H1 (cell line): ENCODE measurements around the gene TAGLN2. TPM values are rescaled to one million over a fixed set of nuclear protein-coding genes. Genes with fewer than 3 reads are reported as not detected.

Experiments
- CTCF ChIA-PET: fragments of 300-600 bp; sonication (Branson Sonifier 250); formaldehyde crosslinking; loops from one replicate; lab custom pipeline; 2021; ENCODE audit not compliant: partially characterized antibody; lab: Charles Lee
- POLR2A ChIA-PET: fragments of 300-600 bp; sonication (Branson Sonifier 250); formaldehyde crosslinking; loops from one replicate; lab custom pipeline; 2021; ENCODE audit warnings: inconsistent platforms; ENCODE audit not compliant: partially characterized antibody; lab: Charles Lee
- DNase-seq, 2 experiments: peaks; one replicate each; pipeline versions ENCODE4 v3.0.0 to v3.0.0-alpha.2; 2010 to 2022; ENCODE audit warnings: low spot score in 2 of 2, low read depth in 1 of 2, mixed read lengths in 1 of 2
- FAIRE-seq: peaks from 2 replicates; lab custom pipeline; 2011; peaks lifted over from hg19 to GRCh38; lab: Jason Lieb, UNC
- H2AFZ ChIP-seq: 2 replicates; pipeline ENCODE4 v1.8.1; 2012; ENCODE audit warnings: low read length, inconsistent platforms
- H2AK5ac ChIP-seq: 2 replicates; pipeline ENCODE4 v1.6.1; 2013; ENCODE audit warnings: low read depth, low read length
- H2BK120ac ChIP-seq: replicated peaks from 2 replicates; pipeline ENCODE3; 2013; ENCODE audit warnings: low read depth, low read length, inconsistent platforms
- H2BK12ac ChIP-seq: 2 replicates; pipeline ENCODE4 v1.6.1; 2013; ENCODE audit warnings: low read depth, low read length
- H2BK15ac ChIP-seq: 2 replicates; pipeline ENCODE4 v1.6.1; 2013; ENCODE audit warnings: low read length
- H2BK20ac ChIP-seq: 2 replicates; pipeline ENCODE4 v1.6.1; 2013; ENCODE audit warnings: low read length
- H2BK5ac ChIP-seq: 2 replicates; pipeline ENCODE4 v1.6.1; 2013; ENCODE audit warnings: low read depth, low read length
- H3K14ac ChIP-seq: 2 replicates; pipeline ENCODE4 v1.6.1; 2013; ENCODE audit warnings: inconsistent platforms; ENCODE audit not compliant: insufficient read length
- H3K18ac ChIP-seq: 2 replicates; pipeline ENCODE4 v1.6.1; 2013; ENCODE audit warnings: low read length; ENCODE audit errors: extremely low read depth
- H3K23ac ChIP-seq: 2 replicates; pipeline ENCODE4 v1.6.1; 2013; ENCODE audit warnings: inconsistent platforms; ENCODE audit not compliant: insufficient read length
- H3K23me2 ChIP-seq: 2 replicates; pipeline ENCODE4 v1.6.1; 2013; ENCODE audit warnings: low read depth, low read length
- H3K27ac ChIP-seq: 2 replicates; pipeline ENCODE4 v1.6.1; 2011; ENCODE audit warnings: low read depth, low read length, inconsistent platforms
- H3K27me3 ChIP-seq, 4 experiments: replicated peaks in 1 of 4; 1 replicate in 1 of 4; 2 replicates in 3 of 4; pipeline versions ENCODE4 v1.6.1 to v1.8.1; 2011 to 2013; ENCODE audit warnings: low read length in 3 of 4, mild to moderate bottlenecking in 3 of 4, inconsistent platforms in 2 of 4, mixed read lengths in 2 of 4, moderate library complexity in 1 of 4; ENCODE audit not compliant: control insufficient read depth in 3 of 4, insufficient read depth in 3 of 4; ENCODE audit errors: extremely low read depth in 1 of 4
- H3K36me3 ChIP-seq, 4 experiments: 2 replicates each; pipeline versions ENCODE4 v1.6.1 to v1.8.1; 2011 to 2013; ENCODE audit warnings: mild to moderate bottlenecking in 4 of 4, low read length in 3 of 4, moderate library complexity in 2 of 4, control low read depth in 1 of 4, inconsistent platforms in 1 of 4; ENCODE audit not compliant: insufficient read depth in 4 of 4, control insufficient read depth in 2 of 4
- H3K4ac ChIP-seq: replicated peaks from 2 replicates; pipeline ENCODE3; 2013; ENCODE audit warnings: low read length, low read depth, mixed read lengths, inconsistent platforms; ENCODE audit not compliant: insufficient read length
- H3K4me1 ChIP-seq, 4 experiments: replicated peaks in 1 of 4; 1 replicate in 1 of 4; 2 replicates in 3 of 4; pipeline versions ENCODE4 v1.6.1 to v1.8.1; 2011 to 2013; ENCODE audit warnings: low read length in 3 of 4, inconsistent platforms in 2 of 4, mixed read lengths in 1 of 4; ENCODE audit not compliant: insufficient read depth in 4 of 4, control insufficient read depth in 3 of 4
- H3K4me2 ChIP-seq, 2 experiments: 2 replicates each; pipeline versions ENCODE4 v1.6.1 to v1.8.1; 2011 to 2013; ENCODE audit warnings: low read depth in 2 of 2, low read length in 2 of 2, control low read depth in 1 of 2, inconsistent platforms in 1 of 2, mild to moderate bottlenecking in 1 of 2; ENCODE audit not compliant: insufficient read depth in 1 of 2
- H3K4me3 ChIP-seq, 4 experiments: fragments of 200-600, 300-600 bp in 1 of 4; sonication (generic), shearing (Covaris generic), sonication (Bioruptor Twin) in 1 of 4; 2 replicates each; pipeline versions ENCODE4 v1.5.1 to v1.8.1; 2011 to 2016; ENCODE audit warnings: low read length in 4 of 4, low read depth in 3 of 4, control low read depth in 2 of 4, inconsistent platforms in 2 of 4, mild to moderate bottlenecking in 2 of 4, mixed read lengths in 1 of 4, moderate library complexity in 1 of 4; ENCODE audit not compliant: insufficient read depth in 2 of 4; ENCODE audit errors: extremely low read depth in 1 of 4
- H3K56ac ChIP-seq: replicated peaks from 2 replicates; pipeline ENCODE3; 2013; ENCODE audit warnings: low read depth, mild to moderate bottlenecking, mixed read lengths, low read length, inconsistent platforms; ENCODE audit not compliant: insufficient read length
- H3K79me1 ChIP-seq: 2 replicates; pipeline ENCODE4 v1.6.1; 2013; ENCODE audit warnings: low read depth, low read length, control low read depth
- H3K79me2 ChIP-seq, 2 experiments: 2 replicates each; pipeline versions ENCODE4 v1.6.1 to v1.8.1; 2012 to 2013; ENCODE audit warnings: low read length in 2 of 2, mild to moderate bottlenecking in 2 of 2, inconsistent platforms in 1 of 2; ENCODE audit not compliant: insufficient read depth in 2 of 2, control insufficient read depth in 1 of 2
- H3K9ac ChIP-seq, 4 experiments: replicated peaks in 1 of 4; 1 replicate in 1 of 4; 2 replicates in 3 of 4; pipeline versions ENCODE4 v1.6.1 to v1.8.1; 2011 to 2013; ENCODE audit warnings: low read depth in 3 of 4, low read length in 3 of 4, control low read depth in 2 of 4, mild to moderate bottlenecking in 2 of 4, moderate library complexity in 2 of 4, inconsistent platforms in 1 of 4; ENCODE audit errors: extremely low read depth in 1 of 4
- H3K9me3 ChIP-seq, 2 experiments: 2 replicates each; pipeline versions ENCODE4 v1.6.1 to v1.8.1; 2012 to 2013; ENCODE audit warnings: mild to moderate bottlenecking in 2 of 2, moderate library complexity in 2 of 2, control low read depth in 1 of 2, inconsistent platforms in 1 of 2, low read depth in 1 of 2, low read length in 1 of 2, mixed read lengths in 1 of 2; ENCODE audit not compliant: insufficient read depth in 2 of 2
- H4K20me1 ChIP-seq, 2 experiments: replicated peaks in 1 of 2; 2 replicates each; pipeline versions ENCODE3 to v1.8.1; 2011 to 2013; ENCODE audit warnings: inconsistent platforms in 2 of 2, low read length in 2 of 2, mild to moderate bottlenecking in 1 of 2; ENCODE audit not compliant: insufficient read depth in 2 of 2, control insufficient read depth in 1 of 2
- H4K5ac ChIP-seq: 2 replicates; pipeline ENCODE4 v1.6.1; 2013; ENCODE audit warnings: low read length, low read depth, mixed read lengths, inconsistent platforms; ENCODE audit not compliant: insufficient read length
- H4K8ac ChIP-seq: 2 replicates; pipeline ENCODE4 v1.8.0; 2013; ENCODE audit warnings: mild to moderate bottlenecking, moderate library complexity, low read length, inconsistent platforms; ENCODE audit not compliant: insufficient read depth; ENCODE audit errors: extremely low read depth
- H4K91ac ChIP-seq: replicated peaks from 2 replicates; pipeline ENCODE3; 2013; ENCODE audit warnings: low read length, mixed read lengths, inconsistent platforms; ENCODE audit not compliant: insufficient read length
- CHD1 ChIP-seq: IDR thresholded peaks from 2 replicates; pipeline ENCODE4 v1.6.1; 2012; ENCODE audit warnings: low read depth, low read length, improper control_type of control experiment
- CHD2 ChIP-seq: IDR thresholded peaks from 2 replicates; pipeline ENCODE4 v1.6.1; 2012; ENCODE audit warnings: low read length, improper control_type of control experiment
- GABPA ChIP-seq: IDR thresholded peaks from 2 replicates; pipeline ENCODE4 v1.6.1; 2011; ENCODE audit warnings: mild to moderate bottlenecking, low read length, moderate library complexity, borderline replicate concordance; ENCODE audit not compliant: insufficient read depth
- MAX ChIP-seq: IDR thresholded peaks from 2 replicates; pipeline ENCODE4 v1.6.1; 2012; ENCODE audit warnings: inconsistent platforms
- NANOG ChIP-seq: IDR thresholded peaks from 2 replicates; pipeline ENCODE4 v1.6.1; 2011; ENCODE audit warnings: low read length, low read depth, mild to moderate bottlenecking, inconsistent platforms; ENCODE audit not compliant: insufficient read depth, poor library complexity, severe bottlenecking
- SIX5 ChIP-seq: IDR thresholded peaks from 2 replicates; pipeline ENCODE4 v1.6.1; 2011; ENCODE audit warnings: mild to moderate bottlenecking, low read depth, low read length
- WGBS, 2 experiments: shearing (Covaris generic) in 1 of 2; methylation state at CpG; one replicate each; pipeline versions ENCODE4 v1.1.6 to v1.1.7; 2013 to 2015; ENCODE audit warnings: low lambda C conversion rate in 2 of 2, mixed read lengths in 2 of 2, inconsistent platforms in 1 of 2, low coverage in 1 of 2, missing lambda C conversion rate in 1 of 2; ENCODE audit not compliant: insufficient replicate concordance in 2 of 2, insufficient coverage in 1 of 2, insufficient read length in 1 of 2; ENCODE audit errors: extremely low coverage in 1 of 2, missing lambda C conversion rate in 1 of 2; 5-methylcytosine and 5-hydroxymethylcytosine counted together
- polyA plus RNA-seq, 7 experiments: library from polyadenylated mRNA; depleted of rRNA in 3 of 7; stranded (reverse) in 5 of 7; unstranded in 2 of 7; fragments of >200 nt in 5 of 7; fragments of 200-250 nt in 2 of 7; gene quantifications; 1 replicate in 5 of 7; 2 replicates in 1 of 7; 4 replicates in 1 of 7; pipeline versions ENCODE4 v1.2.1 to v1.2.3, GENCODE V29; 2011 to 2013; ENCODE audit warnings: missing spikeins in 2 of 7, mixed read lengths in 2 of 7
- total RNA-seq: library from RNA; stranded (reverse); fragmentation: NEBNext Ultra II Directional; extraction: Animal tissue kit (Norgen Biotek cat#: 25700); gene quantifications from 2 replicates; pipeline ENCODE4 v1.2.1, GENCODE V29; 2021

The TAGLN2 gene
- total and polyA plus RNA-seq, 2 of the 8 experiments (the other 6 are each of a cell fraction or from before 2014, with no cell fraction given): 93.0 to 114 TPM

GRCh38 chr1:159949123-159949522 is 23.8 kb upstream of the TAGLN2 start:
- CTCF ChIA-PET: interaction anchor here (16.3 to 35.5 kb wide), 2 partner anchors 12 to 55 kb away, joined by 128 to 696 read pairs; no protein-coding TSS in a partner anchor
- FAIRE-seq: no peak
- TF ChIP-seq MAX (no peak), CHD2 (no peak), CHD1 (no peak), NANOG (no peak), GABPA (no peak), SIX5 (no peak)

More at GRCh38 chr1:159949123-159949522, 23.8 kb upstream of the TAGLN2 start:
- Histone ChIP-seq H4K20me1 (no peaks in the 10 kb centered on the region), H3K4me2 (no peak overlapping the region), H3K56ac (no peak overlapping the region), H2BK20ac (no peak overlapping the region), H2BK120ac (no peak overlapping the region), H3K23ac (no peak overlapping the region), H3K23me2 (peaks cover 10% of the 10 kb centered on the region; the same call in 1 of the 2 replicates), H3K14ac (no peak overlapping the region), H3K4me3 (no peak overlapping the region), H3K79me2 (peaks cover 3 to 9% of the 10 kb centered on the region in 2 experiments; a peak in 2 of 4 replicates), H2BK5ac (no peak overlapping the region), H4K5ac (no peak overlapping the region), H3K9ac (no peak overlapping the region), H4K8ac (no peak overlapping the region), H3K79me1 (peaks cover 2% of the 10 kb centered on the region; the same call in 1 of the 2 replicates), H2AFZ (no peak overlapping the region), H2BK15ac (no peak overlapping the region), H3K4me1 (peaks cover 7 to 13% (median 10%) of the 10 kb centered on the region in 4 experiments), H3K27ac (no peak overlapping the region), H3K27me3 (no peaks in the 10 kb centered on the region; a peak in 1 of 7 replicates), H3K9me3 (no peaks in the 10 kb centered on the region), H3K18ac (no peak overlapping the region), H2BK12ac (no peak overlapping the region), H3K36me3 (no peaks in the 10 kb centered on the region), H3K4ac (no peak overlapping the region), H2AK5ac (no peak overlapping the region), H4K91ac (no peak overlapping the region)
- POLR2A ChIA-PET: interaction anchor here (1.2 to 1.4 kb wide), 3 partner anchors 16 to 60 kb away, joined by 3 read pairs; no protein-coding TSS in a partner anchor
- DNase-seq: no peak
- 87 to 100% methylated on average over 1 to 6 of the region's 6 CpGs for WGBS, 2 experiments
